ENCODE data around the gene FUT9.

DNA sequence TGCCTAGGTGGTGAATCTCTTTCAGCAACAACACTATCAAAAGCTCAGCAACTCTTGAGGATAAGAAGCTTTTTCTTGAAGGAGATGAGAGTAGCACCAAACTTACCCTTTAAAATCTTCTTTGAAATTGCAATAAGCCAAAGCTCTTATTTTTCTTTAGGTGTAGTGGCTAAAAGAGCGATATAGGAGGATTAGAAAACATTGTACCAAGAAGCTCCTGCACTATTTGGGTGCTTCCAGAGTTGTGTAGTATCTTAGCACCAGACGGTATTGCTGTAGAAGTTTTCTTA is 1.2 kb downstream of the FUT9 start:
- TF ChIP-seq, protein P1, sequence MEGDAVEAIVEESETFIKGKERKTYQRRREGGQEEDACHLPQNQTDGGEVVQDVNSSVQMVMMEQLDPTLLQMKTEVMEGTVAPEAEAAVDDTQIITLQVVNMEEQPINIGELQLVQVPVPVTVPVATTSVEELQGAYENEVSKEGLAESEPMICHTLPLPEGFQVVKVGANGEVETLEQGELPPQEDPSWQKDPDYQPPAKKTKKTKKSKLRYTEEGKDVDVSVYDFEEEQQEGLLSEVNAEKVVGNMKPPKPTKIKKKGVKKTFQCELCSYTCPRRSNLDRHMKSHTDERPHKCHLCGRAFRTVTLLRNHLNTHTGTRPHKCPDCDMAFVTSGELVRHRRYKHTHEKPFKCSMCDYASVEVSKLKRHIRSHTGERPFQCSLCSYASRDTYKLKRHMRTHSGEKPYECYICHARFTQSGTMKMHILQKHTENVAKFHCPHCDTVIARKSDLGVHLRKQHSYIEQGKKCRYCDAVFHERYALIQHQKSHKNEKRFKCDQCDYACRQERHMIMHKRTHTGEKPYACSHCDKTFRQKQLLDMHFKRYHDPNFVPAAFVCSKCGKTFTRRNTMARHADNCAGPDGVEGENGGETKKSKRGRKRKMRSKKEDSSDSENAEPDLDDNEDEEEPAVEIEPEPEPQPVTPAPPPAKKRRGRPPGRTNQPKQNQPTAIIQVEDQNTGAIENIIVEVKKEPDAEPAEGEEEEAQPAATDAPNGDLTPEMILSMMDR (IDR thresholded peaks at IDR 0.05; ENCODE audit: low read depth, low read length), result no peak
- TF ChIP-seq, protein P2, sequence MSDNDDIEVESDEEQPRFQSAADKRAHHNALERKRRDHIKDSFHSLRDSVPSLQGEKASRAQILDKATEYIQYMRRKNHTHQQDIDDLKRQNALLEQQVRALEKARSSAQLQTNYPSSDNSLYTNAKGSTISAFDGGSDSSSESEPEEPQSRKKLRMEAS (IDR thresholded peaks at IDR 0.05; ENCODE audit: low read depth, low read length), result no peak
- no peak for TF ChIP-seq POLR2A (IDR thresholded peaks at IDR 0.05; ENCODE audit: extremely low read depth, insufficient read length)
